ENCODE measurements around the gene CILP2. TPM values are rescaled to one million over a fixed set of nuclear protein-coding genes. Genes with fewer than 3 reads are reported as not detected.
A peak's percentile ranks its signal among the peaks of the same experiment; 100 is the strongest.

Gene CILP2
- total and polyA plus RNA-seq, 2 of the 4 experiments (the other 2 are of a cell fraction): 0.18 to 0.87 TPM

DNA sequence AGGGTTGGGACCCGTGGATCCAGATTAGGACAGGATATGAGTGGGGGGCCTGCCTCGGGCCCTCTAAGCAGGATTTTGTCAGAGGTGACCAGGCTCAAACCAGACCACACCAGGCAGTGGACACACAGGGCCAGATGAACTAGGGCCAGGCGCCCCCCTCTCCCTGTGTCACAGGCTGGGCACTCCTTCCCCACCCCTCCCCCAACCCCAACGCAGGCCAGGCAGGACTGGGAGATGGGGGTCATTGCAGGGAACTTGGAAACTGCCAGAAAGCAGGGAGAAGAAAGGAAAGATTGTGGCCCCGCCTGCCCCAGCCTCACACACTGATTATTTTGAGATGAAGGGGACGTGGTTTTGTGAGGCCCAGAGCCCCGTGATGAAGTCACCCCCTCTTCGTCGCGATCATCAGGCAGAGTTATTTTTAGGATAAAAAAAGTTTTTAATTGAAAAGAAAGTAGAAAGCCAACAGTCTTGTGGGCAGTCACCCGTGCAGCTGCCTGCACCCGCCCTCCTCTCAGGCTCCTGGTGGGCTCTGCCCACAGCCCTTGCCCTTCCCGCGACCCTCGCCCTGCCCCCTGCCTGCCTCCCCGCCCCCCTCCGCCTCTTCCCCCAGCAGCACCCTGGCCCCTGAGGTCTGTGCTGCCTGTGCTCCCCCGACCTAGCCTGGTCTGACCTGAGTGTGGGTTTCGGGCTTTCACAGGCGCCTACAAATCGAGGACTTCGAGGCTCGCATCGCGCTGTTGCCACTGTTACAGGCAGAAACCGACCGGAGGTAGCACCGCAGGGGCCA, 11.3 kb upstream of the CILP2 start:
- Histone ChIP-seq H3K4me1 (ENCODE audit: control insufficient read depth, insufficient read depth, low read length) (peaks cover 6% of the 10 kb centered on the region), H3K18ac (ENCODE audit: low read depth, low read length) (no peak overlapping the region), H4K5ac (ENCODE audit: low read depth, low read length) (no peak overlapping the region), H3K4me3 (ENCODE audit: insufficient read depth, low read depth, low read length) (no peak overlapping the region), H3K9ac (ENCODE audit: low read depth, low read length) (no peak overlapping the region), H2BK15ac (ENCODE audit: low read depth, low read length) (no peak overlapping the region), H4K20me1 (ENCODE audit: insufficient read depth, low read length) (peaks cover 33% of the 10 kb centered on the region), H3K14ac (replicated peaks; ENCODE audit: low read depth, low read length) (no peak overlapping the region), H2AK9ac (replicated peaks; ENCODE audit: low read depth, low read length, poor library complexity) (peak overlapping the region; percentile 3), H2BK5ac (ENCODE audit: low read depth, low read length, poor library complexity, severe bottlenecking) (no peak overlapping the region), H3K27me3 (ENCODE audit: control insufficient read depth, insufficient read depth, low read length) (no peaks in the 10 kb centered on the region), H3K56ac (ENCODE audit: extremely low read depth, insufficient read depth, low read length) (no peak overlapping the region), H2BK120ac (ENCODE audit: low read depth, low read length) (no peak overlapping the region), H3K23ac (ENCODE audit: low read depth, low read length) (no peak overlapping the region), H2AK5ac (ENCODE audit: low read depth, low read length) (no peak overlapping the region), H2AFZ (replicated peaks; ENCODE audit: low read length, poor library complexity) (peak overlapping the region; percentile 14), H3K4ac (ENCODE audit: low read depth, low read length) (no peak overlapping the region), H3K9me1 (ENCODE audit: insufficient read depth, low read length) (no peaks in the 10 kb centered on the region), H4K91ac (ENCODE audit: insufficient read depth, low read depth, low read length) (no peak overlapping the region), H3K27ac (ENCODE audit: insufficient read depth, low read length) (no peak overlapping the region), H3K36me3 (ENCODE audit: control insufficient read depth, insufficient read depth, low read length) (peaks cover 26% of the 10 kb centered on the region), H3K9me3 (ENCODE audit: control insufficient read depth, insufficient read depth, low read length) (no peaks in the 10 kb centered on the region), H3K79me1 (ENCODE audit: low read depth in 1 of 2, low read length in 2 of 2) (peaks cover 9 to 34% of the 10 kb centered on the region in 2 experiments), H2BK20ac (ENCODE audit: low read depth, low read length) (no peak overlapping the region), H4K8ac (ENCODE audit: low read depth in 2 of 2, low read length in 2 of 2) (no peak overlapping the region), H3K4me2 (ENCODE audit: low read depth, low read length) (no peak overlapping the region)
- ATAC-seq (ENCODE audit: low read depth): no peak
- TF ChIP-seq, protein P1, sequence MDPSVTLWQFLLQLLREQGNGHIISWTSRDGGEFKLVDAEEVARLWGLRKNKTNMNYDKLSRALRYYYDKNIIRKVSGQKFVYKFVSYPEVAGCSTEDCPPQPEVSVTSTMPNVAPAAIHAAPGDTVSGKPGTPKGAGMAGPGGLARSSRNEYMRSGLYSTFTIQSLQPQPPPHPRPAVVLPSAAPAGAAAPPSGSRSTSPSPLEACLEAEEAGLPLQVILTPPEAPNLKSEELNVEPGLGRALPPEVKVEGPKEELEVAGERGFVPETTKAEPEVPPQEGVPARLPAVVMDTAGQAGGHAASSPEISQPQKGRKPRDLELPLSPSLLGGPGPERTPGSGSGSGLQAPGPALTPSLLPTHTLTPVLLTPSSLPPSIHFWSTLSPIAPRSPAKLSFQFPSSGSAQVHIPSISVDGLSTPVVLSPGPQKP (IDR thresholded peaks at IDR 0.05; ENCODE audit: borderline replicate concordance, low read depth, low read length): no peak
- no peak for TF ChIP-seq NFE2L2 (IDR thresholded peaks at IDR 0.05; ENCODE audit: low read depth, low read length)
- no peak for TF ChIP-seq MAFK (IDR thresholded peaks at IDR 0.05; ENCODE audit: low read depth, low read length)
- TF ChIP-seq RAD21 (IDR thresholded peaks at IDR 0.05; ENCODE audit: low read length): no peak
- no peak for TF ChIP-seq SMC3 (IDR thresholded peaks at IDR 0.05; ENCODE audit: low read depth, low read length)
- no peak for TF ChIP-seq MXI1 (IDR thresholded peaks at IDR 0.05; ENCODE audit: borderline replicate concordance, low read depth, low read length)
- TF ChIP-seq BHLHE40 (IDR thresholded peaks at IDR 0.05; ENCODE audit: low read depth, low read length): no peak
- TF ChIP-seq, protein P2, sequence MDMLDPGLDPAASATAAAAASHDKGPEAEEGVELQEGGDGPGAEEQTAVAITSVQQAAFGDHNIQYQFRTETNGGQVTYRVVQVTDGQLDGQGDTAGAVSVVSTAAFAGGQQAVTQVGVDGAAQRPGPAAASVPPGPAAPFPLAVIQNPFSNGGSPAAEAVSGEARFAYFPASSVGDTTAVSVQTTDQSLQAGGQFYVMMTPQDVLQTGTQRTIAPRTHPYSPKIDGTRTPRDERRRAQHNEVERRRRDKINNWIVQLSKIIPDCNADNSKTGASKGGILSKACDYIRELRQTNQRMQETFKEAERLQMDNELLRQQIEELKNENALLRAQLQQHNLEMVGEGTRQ (IDR thresholded peaks at IDR 0.05; ENCODE audit: low read depth, low read length): no peak
- no peak for TF ChIP-seq CTCF (conservative IDR thresholded peaks at IDR 0.05; ENCODE audit: low read depth, low read length)
- TF ChIP-seq RFX5 (IDR thresholded peaks at IDR 0.05; ENCODE audit: low read depth, low read length): no peak
- TF ChIP-seq RCOR1 (IDR thresholded peaks at IDR 0.05; ENCODE audit: insufficient replicate concordance, low read length): no peak
- no peak for TF ChIP-seq POLR2A (IDR thresholded peaks at IDR 0.05; ENCODE audit: low read depth, low read length)
- in situ Hi-C loops (cut with MboI; ENCODE audit: low sequenced_read_pairs): loop anchor here (25.0 kb wide), 1 partner anchor 436 kb away; no protein-coding TSS in a partner anchor
- dilution Hi-C loops (cut with HindIII; ENCODE audit: low sequenced_read_pairs, unreplicated experiment): no loop called here
- WGBS, 2 experiments (ENCODE audit: extremely low coverage in 2 of 2, insufficient read length in 1 of 2): 95% methylated on average over 8 of the region's 28 CpGs; no CpG with 5 or more reads in 1 of the 2 experiments
- intact Hi-C loops (cut with micrococcal nuclease): no loop called here
- no TSS peak for BruUV-seq (replicated peaks)
- ChIA-PET POLR2A (ENCODE audit: unreplicated experiment) (no interaction called here), CTCF (no interaction called here)
- DNase-seq: no peak

All from IMR-90 (cell line).